Stimulated activated CD4-positive, alpha-beta T cell treated with anti-CD3 and anti-CD28 coated beads, Interleukin-1b, Interleukin-23, amount 100 ng/mL, for 4 hours (primary cell): ENCODE results near the gene ZFAND2B.
"Not testable (repeated sequence)": the region's sequence is repeated elsewhere in the genome, so short reads cannot be mapped to it uniquely, and the experiment has no call there.

Experiments
- DNase-seq, 2 donors: peaks; one replicate each; pipeline ENCODE4 v3.0.0-alpha.2; 2020; ENCODE audit warnings: low read depth in 2 of 2

The ZFAND2B gene

GRCh38 chr2:219250049-219250781 lies 43.6 kb downstream of the ZFAND2B start:
- no peak for DNase-seq

DNA sequence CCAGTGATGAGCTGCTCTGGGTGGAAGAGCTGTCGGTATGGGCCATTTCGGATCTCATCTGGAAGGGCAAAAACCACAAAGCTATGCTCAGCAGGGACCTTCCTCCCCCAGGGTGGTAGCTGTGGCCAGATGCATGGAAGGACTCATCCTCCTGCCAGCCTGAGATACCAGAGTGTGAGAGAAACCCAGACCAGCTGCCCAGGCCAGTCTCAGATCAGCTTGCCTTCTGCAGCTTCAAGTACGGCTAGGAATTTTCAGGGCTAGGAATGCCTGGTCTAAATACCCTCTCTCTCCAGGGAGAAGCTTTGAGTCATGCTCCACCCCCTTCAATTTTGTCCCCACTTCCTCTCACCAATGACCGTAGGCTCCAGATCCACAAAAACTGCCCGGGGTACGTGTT lies 45.1 kb downstream of the ZFAND2B start:
- no peak for DNase-seq

- no peak for DNase-seq
Observed at GRCh38 chr2:219252084-219252483, 45.5 kb downstream of the ZFAND2B start.

- peak in 1 of 2 donors; percentile 33 for DNase-seq
Observed at GRCh38 chr2:219252570-219252899, 46.0 kb downstream of the ZFAND2B start.

DNA sequence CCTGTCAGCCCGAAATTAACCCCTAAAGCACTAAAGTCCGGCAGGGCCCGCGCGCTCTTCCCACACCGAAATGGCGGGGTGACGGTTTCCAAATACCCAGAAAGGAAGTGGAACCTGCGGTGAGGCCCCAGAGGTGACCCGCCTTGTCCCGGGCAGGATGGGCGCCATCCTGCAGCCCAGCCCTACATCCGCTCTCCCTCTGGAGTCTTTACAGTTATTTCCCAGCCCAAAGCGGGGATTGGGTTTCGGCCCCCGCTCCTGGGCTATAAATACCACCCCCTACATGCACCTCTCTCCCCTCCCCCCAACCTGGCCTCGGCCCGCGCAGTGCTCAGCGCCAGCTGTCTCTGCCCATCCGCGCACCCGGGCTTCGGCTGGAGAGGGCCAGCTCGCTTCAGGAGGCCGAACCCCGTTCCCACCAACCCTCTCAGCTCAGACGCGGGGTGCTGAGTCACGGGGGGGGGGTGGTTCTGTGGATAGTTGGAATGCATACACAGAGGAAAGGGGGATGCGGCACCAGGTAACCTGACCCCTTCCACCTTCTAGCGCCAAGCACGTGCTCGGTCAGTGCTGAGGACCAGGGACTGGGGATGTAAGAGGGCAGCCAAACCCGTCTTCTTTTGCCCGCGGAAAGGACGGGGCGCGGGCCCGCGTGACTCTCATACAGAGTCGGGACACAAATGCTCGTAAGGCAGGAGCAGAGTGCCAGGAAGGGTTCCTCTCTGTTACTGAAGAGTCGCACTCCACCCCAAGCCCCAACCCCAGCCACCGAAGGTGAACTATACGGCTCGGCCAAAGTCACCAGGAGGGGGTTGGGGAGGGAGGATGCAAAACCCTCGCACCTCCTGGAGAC lies 46.5 kb downstream of the ZFAND2B start, which contains the start of gene TUBA4B:
TUBA4B (plus strand) TSS at position 344 of the 853 bp plus-strand sequence; CDS start at position 509, 165 bp downstream.
- peak in 1 of 2 donors; percentile 30 for DNase-seq

DNA sequence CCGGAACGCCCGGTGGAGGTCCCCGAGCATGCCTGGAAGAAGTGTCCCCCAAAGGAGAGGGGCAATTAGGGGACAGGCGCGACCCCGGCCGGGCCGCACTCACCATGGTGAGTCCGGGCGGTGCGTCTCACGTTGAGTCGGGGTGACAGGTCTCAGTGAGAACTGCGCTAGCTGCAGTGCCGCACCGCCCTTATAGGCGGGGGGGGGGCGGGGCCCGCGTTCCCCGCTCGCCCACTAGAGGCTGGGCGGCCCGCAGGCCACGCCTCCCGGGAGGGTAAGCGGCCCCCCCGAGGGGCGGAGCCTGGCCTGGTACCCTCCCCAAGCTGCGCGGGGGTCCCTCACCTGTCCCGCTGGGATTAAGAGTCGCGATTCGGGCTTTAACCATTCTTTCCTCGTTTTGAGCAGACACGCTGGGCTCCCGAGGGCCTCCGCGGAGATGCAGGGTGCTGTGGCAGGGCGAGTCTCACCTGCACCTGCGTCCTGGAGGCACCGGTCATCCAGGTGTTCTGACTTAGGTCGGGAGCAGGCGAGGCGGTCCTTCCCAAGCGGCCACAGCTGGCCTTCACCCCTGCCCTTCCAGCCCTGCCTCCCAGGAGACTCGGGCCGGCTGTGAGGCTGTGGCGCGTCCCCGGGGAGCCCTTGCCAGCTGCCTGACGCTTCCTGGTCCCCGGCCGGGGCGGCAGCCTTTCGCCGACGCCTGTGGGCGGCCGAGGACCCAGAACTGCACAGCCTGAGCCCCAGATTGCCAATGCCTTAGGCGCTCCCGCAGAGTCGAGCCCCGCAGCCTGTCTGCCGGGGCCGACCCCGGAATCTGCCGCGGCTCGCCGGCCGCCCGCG lies 47.4 kb downstream of the ZFAND2B start, which contains the start of gene TUBA4A:
TUBA4A (minus strand) TSS at position 166 of the 837 bp plus-strand sequence; CDS start at position 106, 60 bp downstream.
- peak; percentile 88 to 92 for DNase-seq

- DNase-seq: peak in 1 of 2 donors; percentile 22
Observed at GRCh38 chr2:219254590-219255201, 48.1 kb downstream of the ZFAND2B start.

DNA sequence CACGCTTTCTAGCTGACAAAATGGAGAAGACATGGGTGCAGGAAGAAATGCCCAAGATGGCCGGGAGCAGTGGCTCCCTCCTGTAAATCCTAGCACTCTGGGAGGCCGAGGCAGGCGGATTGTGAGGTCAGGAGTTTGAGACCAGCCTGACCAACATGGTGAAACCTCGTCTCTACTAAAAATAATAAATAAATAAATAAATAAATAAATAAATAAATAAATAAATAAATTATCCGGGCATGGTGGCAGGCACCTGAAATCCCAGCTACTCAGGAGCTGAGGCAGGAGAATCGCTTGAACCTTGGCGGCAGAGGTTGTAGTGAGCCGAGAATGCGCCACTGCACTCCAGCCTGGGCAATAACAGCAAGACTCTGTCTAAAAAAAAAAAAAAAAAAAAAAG lies 52.4 kb downstream of the ZFAND2B start:
- not testable (repeated sequence) for DNase-seq
